ENCODE data around the gene KIF18B. TPM values are rescaled to one million over a fixed set of nuclear protein-coding genes. Genes with fewer than 3 reads are reported as not detected.

Gene KIF18B
- total RNA-seq, 3 donors from 2014 or later: 0.15 to 0.64 TPM; not detected in 1

DNA sequence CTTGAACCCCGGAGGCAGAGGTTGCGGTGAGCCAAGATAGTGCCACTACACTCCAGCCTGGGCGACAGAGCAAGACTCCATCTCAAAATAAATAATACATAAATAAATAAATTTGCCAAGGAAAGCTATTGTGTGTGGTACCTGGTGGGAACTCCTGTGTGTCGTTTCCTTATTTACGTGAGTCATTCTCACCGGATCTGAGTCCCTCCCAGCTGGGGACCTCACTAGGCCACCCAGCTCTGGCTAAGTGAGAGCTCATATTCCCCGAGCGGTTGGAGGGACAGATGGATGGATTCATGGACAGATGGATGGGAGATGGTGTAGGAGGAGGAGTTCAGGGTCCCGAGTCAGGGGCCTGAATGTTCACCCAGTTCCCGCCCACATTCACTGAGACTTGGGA lies 43.4 kb upstream of the KIF18B start:
- no peaks in the 10 kb centered on the region for H3K4me1 ChIP-seq
- TF ChIP-seq POLR2AphosphoS5 (IDR thresholded peaks at IDR 0.05): no peak
- TF ChIP-seq POLR2A (IDR thresholded peaks at IDR 0.05): no peak
- TF ChIP-seq, protein P1, sequence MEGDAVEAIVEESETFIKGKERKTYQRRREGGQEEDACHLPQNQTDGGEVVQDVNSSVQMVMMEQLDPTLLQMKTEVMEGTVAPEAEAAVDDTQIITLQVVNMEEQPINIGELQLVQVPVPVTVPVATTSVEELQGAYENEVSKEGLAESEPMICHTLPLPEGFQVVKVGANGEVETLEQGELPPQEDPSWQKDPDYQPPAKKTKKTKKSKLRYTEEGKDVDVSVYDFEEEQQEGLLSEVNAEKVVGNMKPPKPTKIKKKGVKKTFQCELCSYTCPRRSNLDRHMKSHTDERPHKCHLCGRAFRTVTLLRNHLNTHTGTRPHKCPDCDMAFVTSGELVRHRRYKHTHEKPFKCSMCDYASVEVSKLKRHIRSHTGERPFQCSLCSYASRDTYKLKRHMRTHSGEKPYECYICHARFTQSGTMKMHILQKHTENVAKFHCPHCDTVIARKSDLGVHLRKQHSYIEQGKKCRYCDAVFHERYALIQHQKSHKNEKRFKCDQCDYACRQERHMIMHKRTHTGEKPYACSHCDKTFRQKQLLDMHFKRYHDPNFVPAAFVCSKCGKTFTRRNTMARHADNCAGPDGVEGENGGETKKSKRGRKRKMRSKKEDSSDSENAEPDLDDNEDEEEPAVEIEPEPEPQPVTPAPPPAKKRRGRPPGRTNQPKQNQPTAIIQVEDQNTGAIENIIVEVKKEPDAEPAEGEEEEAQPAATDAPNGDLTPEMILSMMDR (IDR thresholded peaks at IDR 0.05): no peak
- intact Hi-C loops (cut with DNase I; ENCODE audit: low total_unique reads): no loop called here
- no peaks in the 10 kb centered on the region for H3K36me3 ChIP-seq
- H3K4me3 ChIP-seq: no peak overlapping the region
- no peak overlapping the region for H3K27ac ChIP-seq
- H3K27me3 ChIP-seq: no peaks in the 10 kb centered on the region
- no peak for DNase-seq (ENCODE audit: low spot score in 2 of 2)
- no peaks in the 10 kb centered on the region for H3K9me3 ChIP-seq

DNA sequence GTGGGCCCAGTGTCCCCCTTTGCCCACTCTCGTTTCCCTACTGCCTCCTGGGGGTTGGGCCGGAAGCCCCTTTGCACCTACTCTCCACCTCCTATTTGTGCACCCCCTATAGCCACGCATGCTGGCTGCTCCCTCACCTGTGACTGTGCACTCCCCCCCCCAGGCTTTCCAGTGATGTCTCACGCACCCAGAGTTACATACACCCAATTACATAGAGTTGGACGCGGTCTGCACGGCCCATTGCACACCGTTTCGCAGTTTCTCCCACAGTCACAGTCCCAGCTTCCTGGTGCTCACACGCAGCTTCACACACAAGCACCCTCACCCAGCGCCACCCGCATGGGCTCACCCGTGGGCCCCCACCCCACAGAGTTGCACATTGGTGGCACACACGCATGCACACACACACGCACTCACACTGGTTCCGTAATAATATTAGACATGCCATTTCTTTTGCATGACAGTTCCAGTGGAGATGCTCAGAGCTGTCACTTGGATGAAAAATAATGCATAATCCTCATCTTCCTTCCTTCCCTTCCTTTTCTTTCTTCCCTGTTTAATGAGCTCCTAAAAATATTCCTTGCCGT lies 42.1 kb upstream of the KIF18B start:
- Histone ChIP-seq H3K9me3 (no peaks in the 10 kb centered on the region), H3K27me3 (no peaks in the 10 kb centered on the region), H3K4me3 (no peak overlapping the region), H3K36me3 (no peaks in the 10 kb centered on the region), H3K4me1 (no peaks in the 10 kb centered on the region), H3K27ac (no peak overlapping the region)
- TF ChIP-seq POLR2AphosphoS5 (IDR thresholded peaks at IDR 0.05): no peak
- TF ChIP-seq POLR2A (IDR thresholded peaks at IDR 0.05): no peak
- TF ChIP-seq, protein P1 (IDR thresholded peaks at IDR 0.05): no peak
- intact Hi-C loops (cut with DNase I; ENCODE audit: low total_unique reads): no loop called here
- no peak for DNase-seq (ENCODE audit: low spot score in 2 of 2)

DNA sequence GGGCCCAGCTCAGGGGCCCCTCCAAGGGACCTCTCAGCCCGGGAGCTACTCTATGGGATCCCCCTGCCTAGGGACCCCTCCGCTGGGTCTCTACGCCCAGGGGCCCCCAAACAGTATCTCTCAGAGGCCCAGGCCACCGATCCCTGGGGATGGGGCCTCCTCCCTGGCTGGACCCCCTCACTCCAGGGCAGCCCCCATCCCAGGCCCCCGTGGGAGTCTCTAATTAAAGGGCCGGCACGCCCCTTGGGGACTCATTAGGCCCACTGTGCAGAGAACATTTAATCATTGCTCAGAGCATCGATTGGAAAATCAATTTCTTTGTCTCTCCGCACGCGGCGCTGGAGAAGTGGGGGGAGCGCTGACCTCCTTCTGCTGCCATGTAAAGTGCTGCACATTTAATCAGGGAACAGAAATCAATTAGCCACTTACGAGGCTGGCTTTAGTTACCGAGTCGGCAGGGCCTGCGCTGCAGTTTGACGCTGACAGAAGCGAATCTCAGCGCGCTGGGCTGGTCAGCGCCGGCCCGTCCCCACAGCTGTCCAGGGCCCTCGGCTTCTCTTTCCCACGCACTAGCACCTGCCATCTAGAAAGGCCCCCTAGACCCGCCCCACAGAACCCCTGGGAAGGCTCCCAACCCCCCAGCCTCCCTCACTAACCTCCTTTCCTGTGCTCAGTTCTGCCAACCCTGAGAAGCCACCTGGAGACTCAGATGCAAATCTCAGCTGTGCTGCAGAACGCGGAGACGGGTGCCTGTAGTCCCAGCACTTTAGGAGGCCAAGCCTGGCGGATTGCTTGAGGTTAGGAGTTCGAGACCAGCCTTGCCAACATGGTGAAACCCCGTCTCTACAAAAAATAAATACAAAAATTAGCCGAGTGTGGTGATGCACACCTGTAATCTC lies 40.7 kb upstream of the KIF18B start:
- TF ChIP-seq, protein P1 (IDR thresholded peaks at IDR 0.05): no peak
- TF ChIP-seq POLR2A (IDR thresholded peaks at IDR 0.05) (no peak), POLR2AphosphoS5 (IDR thresholded peaks at IDR 0.05) (no peak)
- H3K4me3 ChIP-seq: no peak overlapping the region
- no peaks in the 10 kb centered on the region for H3K4me1 ChIP-seq
- DNase-seq (ENCODE audit: low spot score in 2 of 2): no peak
- intact Hi-C loops (cut with DNase I; ENCODE audit: low total_unique reads): no loop called here
- no peaks in the 10 kb centered on the region for H3K9me3 ChIP-seq
- H3K36me3 ChIP-seq: no peaks in the 10 kb centered on the region
- H3K27ac ChIP-seq: no peak overlapping the region
- no peaks in the 10 kb centered on the region for H3K27me3 ChIP-seq

DNA sequence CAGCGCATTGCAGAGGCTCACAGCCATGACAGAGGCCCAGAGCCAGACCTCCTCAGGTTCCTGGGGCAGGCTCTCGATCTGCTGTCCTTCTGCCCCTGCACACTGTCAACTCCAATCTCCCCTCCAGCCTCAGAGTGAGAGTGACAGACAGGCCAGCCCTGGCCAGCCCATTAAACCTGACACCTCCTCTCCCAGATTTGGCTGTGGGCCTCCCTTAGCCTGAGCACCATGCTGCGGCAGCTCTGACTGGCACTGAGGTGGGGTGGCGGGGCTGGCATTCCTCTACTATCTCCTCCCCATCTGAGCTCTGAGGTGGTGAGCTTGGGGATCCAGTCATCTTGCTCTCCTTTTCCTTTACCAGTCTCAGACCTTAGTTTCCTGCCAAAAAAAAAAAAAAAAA lies 36.0 kb upstream of the KIF18B start:
- H3K27ac ChIP-seq: no peak overlapping the region
- DNase-seq (ENCODE audit: low spot score in 2 of 2): no peak
- no peaks in the 10 kb centered on the region for H3K36me3 ChIP-seq
- H3K9me3 ChIP-seq: no peaks in the 10 kb centered on the region
- no peak overlapping the region for H3K4me3 ChIP-seq
- TF ChIP-seq, protein P1 (IDR thresholded peaks at IDR 0.05): no peak
- TF ChIP-seq POLR2AphosphoS5 (IDR thresholded peaks at IDR 0.05): no peak
- no peak for TF ChIP-seq POLR2A (IDR thresholded peaks at IDR 0.05)
- no peaks in the 10 kb centered on the region for H3K27me3 ChIP-seq
- intact Hi-C loops (cut with DNase I; ENCODE audit: low total_unique reads): no loop called here
- H3K4me1 ChIP-seq: no peaks in the 10 kb centered on the region

DNA sequence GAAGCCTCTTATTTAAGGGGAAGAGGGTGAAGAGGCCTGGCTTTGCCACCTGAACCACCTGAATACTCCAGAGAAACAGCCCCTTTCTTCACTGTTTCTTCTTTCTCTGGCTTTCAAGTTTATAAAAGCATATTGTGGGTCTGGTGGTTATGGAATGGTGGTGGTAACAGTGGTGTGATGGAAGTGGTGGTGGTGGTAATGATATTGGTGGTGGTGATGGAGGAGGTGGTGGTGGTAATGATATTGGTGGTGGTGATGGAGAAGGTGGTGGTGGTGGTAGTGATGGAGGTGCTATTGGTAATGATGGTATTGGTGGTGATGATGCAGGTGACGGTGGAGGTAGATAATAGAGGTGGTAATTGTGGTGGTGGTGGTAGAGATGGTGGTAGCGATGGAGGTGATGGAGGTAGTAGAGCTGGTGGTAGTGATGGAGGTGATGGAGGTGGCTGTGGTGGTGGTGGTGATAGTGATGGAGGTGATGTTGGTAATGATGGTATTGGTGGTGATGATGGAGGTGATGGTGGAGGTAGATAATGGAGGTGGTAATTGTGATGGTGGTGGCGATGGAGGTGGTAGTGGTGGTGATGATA lies 34.6 kb upstream of the KIF18B start:
- H3K27me3 ChIP-seq: no peaks in the 10 kb centered on the region
- TF ChIP-seq, protein P1 (IDR thresholded peaks at IDR 0.05): no peak
- no peak for TF ChIP-seq POLR2A (IDR thresholded peaks at IDR 0.05)
- no peak for TF ChIP-seq POLR2AphosphoS5 (IDR thresholded peaks at IDR 0.05)

More for the DNA sequence above, 34.6 kb upstream of the KIF18B start:
- no peaks in the 10 kb centered on the region for H3K9me3 ChIP-seq
- DNase-seq (ENCODE audit: low spot score in 2 of 2): no peak
- no peak overlapping the region for H3K4me3 ChIP-seq
- intact Hi-C loops (cut with DNase I; ENCODE audit: low total_unique reads): no loop called here
- H3K36me3 ChIP-seq: no peaks in the 10 kb centered on the region
- peak overlapping the region; percentile 38 to 70 for H3K27ac ChIP-seq
- H3K4me1 ChIP-seq: no peaks in the 10 kb centered on the region
